ENCODE data around the gene NPTX1.

The NPTX1 gene

DNA sequence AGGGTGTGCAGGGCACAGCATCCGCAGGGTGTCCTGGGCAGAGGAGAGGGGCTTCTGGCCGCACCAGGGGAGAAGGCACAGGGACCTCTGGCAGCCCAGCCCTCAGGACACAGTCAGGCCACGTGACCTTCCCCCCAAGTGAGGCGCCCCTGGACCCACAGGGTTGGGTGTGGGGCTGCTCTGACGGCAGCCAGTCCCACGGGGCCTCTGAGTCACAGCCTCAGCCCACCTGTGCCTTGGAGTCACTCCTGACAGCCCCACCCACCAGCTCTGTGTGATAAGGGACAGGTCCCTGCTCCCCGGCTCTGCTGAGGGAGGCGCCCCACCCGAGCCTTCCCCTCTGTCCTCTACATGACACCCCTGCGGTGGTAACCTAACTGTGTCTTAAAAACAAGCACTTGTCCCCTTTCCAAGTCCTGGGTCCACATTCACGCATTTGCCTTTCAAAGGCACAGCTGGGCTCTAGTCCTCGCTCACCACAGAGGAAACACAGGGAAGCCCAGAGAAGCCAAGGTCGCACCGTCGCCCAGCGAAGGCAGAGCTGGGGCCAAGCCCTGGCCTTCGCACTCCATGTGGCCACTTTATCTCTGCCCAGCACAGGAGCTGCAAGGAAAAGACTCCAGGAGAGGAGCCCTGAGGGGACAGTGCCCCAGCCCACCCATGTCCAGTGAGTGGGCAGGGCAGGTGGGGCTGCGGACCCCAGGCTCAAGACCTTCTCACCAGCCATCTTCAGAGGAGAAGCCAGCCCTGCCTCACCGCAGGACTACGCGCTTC, 5.1 kb upstream of the NPTX1 start:
- no peak for DNase-seq (ENCODE audit: low read depth in 2 of 2, low spot score in 1 of 2)

DNA sequence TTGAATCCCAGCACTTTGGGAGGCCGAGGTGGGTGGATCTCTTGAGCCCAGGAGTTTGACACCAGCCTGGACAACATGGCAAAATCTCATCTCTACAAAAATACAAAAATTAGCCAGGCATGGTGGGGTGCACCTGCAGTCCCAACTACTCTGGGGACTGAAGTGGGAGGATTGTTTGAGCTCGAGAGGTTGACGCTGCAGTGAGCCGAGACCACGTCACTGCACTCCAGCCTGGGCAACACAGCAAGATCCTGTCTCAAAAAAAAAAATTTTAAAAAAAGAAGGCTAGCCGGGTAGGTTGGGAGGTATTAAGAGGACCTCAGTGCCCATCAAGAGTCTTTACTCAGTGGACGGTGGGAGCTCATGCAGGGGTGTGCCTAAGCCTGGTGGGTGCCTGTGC, 3.8 kb upstream of the NPTX1 start:
- DNase-seq (ENCODE audit: low read depth in 2 of 2, low spot score in 1 of 2), result no peak

GRCh38 chr17:80479246-80479566, 2.8 kb upstream of the NPTX1 start:
- DNase-seq (ENCODE audit: low read depth in 2 of 2, low spot score in 1 of 2), result no peak

DNA sequence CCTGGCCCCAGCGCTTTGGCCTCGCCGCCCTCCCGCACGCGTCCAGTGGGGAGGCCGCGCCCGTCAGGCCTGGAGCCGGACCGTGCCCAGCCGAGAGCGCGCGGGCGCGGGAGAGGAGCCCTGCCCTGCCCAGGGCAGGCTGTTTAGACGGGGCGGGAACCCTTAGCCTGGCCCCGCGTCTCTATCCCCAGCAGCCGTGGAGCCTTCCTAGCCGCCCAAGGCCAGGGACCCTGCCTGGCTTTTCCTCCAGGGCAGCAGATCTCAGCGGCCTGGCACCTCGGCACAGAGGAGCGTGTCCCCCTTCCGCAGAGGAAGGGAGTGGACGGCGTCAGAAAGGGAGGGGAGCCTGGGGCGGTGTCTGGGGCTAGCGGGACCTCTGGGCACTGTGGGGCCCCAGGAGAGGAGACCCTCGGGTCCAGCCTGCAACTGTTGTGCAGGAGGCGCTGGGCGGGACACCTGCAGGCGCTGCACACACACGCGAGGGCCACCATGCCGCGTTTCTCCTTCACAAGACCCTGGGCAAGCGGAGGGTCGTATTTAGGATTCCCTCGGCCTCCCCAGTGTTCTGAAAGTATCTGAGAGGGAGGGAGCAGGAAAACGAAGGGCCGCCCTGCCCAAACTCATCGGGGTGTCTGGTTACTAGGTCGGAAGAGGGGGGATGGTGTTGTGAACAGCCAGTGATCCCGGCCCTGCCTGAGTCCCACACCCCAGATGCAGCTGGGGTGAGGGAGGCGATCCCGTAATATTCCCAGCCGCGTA, 2.3 kb upstream of the NPTX1 start:
- DNase-seq (ENCODE audit: low read depth in 2 of 2, low spot score in 1 of 2), result no peak

DNA sequence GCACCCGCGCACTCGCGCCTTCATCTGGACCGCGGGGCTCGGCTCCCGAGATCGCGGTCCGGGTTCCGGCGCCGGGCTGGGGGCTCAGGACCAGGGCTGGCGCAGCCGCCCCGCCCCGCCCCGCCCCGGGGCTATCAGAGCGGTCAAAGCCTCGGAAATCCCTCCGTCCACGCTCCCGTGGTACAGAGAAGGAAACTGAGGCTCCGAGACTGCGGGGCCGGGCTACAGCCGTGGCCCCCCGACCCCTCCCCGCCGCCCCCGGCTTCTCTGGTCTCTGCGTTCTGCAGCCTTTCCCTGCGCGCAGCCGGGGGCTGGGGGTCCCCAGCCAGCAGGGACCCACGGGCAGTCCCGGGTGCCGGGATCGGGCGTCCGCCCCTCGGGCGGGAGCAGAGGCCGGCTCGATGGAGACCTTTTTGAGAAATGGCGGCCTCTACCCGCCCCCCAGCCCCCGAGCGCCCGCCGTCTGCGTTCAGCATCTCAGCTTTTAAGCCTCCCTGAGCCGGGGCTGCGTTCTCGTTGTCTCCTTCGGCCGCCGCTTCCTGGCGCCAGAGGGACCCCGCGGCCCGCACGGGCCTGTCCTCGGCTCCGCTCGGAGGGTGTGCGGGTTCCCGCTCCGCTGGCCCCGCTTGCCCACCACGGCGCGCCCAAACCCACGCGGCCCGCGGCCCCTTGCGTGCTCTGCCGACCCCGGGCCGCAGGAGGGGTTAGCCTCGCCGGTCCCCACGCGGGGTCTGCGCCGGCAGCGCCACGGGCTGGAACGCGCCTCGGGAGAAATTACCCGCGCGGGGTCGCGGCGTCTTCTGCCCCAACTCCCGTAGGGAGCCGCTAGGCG, 1.5 kb upstream of the NPTX1 start:
- DNase-seq (ENCODE audit: low read depth in 2 of 2, low spot score in 1 of 2), result no peak

- DNase-seq (ENCODE audit: low read depth in 2 of 2, low spot score in 1 of 2), result no peak
Observed at GRCh38 chr17:80476877-80477646, 655 bp upstream of the NPTX1 start.

DNA sequence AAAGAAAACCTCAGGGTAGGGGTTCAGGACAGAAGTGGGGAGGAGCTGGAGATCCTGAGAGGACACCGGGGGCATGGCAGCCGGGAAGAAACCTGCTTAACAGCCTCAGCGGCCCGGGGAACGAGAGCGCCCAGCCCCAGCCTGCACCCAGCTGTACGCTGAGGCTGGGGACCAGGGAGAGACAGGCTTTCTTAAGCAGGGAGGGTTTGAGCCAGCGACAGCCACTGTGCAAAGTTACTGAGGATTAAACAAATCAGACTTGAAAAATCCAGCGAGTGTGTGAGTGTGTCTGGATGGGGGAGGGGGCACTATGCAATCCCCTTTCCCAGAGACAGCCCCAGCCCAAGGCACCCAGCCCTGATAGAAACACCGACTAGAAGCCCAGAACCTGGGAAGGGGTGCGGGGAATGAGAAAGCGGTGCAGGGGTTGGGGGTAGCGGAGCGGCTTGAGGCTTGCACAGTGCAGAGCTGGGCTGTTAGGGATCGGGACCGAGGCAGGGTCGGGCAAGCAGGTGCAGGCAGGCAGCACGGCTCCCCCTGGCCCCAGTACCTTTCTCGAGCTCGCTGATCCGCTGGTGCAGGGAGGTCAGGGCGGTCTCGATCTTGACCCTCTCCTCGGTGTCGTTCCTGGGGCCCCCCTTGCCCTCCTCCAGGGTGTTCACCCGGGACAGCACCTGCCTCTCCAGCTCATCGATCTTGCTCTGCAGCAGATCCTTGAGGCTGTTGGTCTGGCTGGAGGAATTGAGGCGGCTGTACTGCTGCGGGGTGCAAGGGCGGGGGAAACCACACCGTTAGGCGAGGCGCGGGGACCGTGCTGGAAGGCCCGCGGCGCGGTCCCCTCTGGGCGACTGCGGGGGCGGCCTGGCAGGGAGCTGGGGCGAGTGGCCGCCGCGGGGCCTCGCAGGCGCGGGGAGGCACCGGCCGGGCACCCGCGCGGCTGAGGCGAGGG, 1.2 kb downstream of the NPTX1 start:
- DNase-seq (ENCODE audit: low read depth in 2 of 2, low spot score in 1 of 2), result no peak

- DNase-seq (ENCODE audit: low read depth in 2 of 2, low spot score in 1 of 2), result no peak
Observed at GRCh38 chr17:80474231-80474960, 2.0 kb downstream of the NPTX1 start.

GRCh38 chr17:80473701-80474100, 2.7 kb downstream of the NPTX1 start:
- DNase-seq (ENCODE audit: low read depth in 2 of 2, low spot score in 1 of 2), result no peak

DNA sequence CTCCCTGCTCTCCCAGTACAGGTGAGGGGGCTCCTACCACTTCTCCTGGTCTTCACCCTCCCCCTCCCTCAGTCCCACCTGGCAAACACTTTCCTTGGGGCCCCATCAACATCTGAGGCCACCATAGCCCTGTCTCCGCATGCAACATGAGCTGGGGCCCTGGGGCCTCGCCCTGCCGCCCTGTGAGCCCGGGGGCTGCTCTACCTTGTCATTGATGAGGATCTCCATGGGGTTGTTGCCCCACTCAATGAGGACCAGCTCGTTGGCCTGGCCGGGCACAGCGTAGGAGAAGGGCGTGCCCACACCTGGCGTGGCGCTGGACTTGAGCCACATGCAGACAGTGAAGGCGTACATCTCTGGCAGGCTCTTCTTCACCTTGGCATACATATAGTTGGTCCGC, 3.4 kb downstream of the NPTX1 start:
- no peak for DNase-seq (ENCODE audit: low read depth in 2 of 2, low spot score in 1 of 2)

DNA sequence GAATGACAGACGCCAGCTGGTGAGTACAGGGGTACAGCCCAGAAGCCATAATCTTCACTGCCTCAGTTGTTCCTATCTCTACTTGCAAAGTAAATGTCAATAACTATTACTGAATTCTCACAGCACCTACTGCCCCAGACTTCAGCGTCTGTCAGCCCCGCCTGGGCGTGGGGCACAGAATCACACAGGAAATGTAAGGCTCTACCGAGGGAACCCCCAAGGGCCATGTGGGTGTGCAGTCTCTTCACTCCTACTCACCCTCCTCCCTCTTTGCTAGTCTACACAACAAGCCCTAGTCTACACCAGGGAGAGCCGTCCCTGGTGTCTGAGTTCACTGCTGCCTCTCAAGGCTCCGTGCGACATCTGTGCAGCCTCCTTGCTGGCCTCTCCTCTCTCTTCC, 4.5 kb downstream of the NPTX1 start:
- DNase-seq (ENCODE audit: low read depth in 2 of 2, low spot score in 1 of 2), result peak in 1 of 2 donors; percentile 17

DNA sequence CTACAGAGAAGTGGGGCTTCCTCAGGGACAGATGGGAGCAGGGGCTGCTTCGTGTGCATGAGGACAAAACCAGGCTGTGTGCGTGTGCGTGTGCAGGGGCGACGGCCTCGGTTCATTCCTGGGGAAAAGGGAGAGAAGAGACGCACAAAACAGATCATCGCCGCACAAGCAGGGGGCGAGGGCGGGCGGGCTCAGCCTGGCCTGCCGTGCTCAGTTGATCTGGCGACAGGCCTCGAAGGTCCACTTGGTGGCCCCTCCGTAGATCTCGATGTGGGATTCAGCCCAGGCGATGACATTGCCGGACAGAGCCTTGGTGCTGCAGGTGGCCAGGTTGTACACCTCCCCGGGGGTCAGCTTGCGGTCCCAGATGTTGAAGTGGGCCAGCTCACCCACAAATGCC, 5.8 kb downstream of the NPTX1 start:
- DNase-seq (ENCODE audit: low read depth in 2 of 2, low spot score in 1 of 2), result no peak

GRCh38 chr17:80469667-80470066, 6.7 kb downstream of the NPTX1 start:
- DNase-seq (ENCODE audit: low read depth in 2 of 2, low spot score in 1 of 2), result no peak

- DNase-seq (ENCODE audit: low read depth in 2 of 2, low spot score in 1 of 2), result no peak
Observed at GRCh38 chr17:80468781-80469493, 7.5 kb downstream of the NPTX1 start.

- DNase-seq (ENCODE audit: low read depth in 2 of 2, low spot score in 1 of 2), result no peak
Observed at GRCh38 chr17:80468242-80468641, 8.2 kb downstream of the NPTX1 start.

GRCh38 chr17:80466188-80466705, 10.2 kb downstream of the NPTX1 start:
- DNase-seq (ENCODE audit: low read depth in 2 of 2, low spot score in 1 of 2), result no peak

- DNase-seq (ENCODE audit: low read depth in 2 of 2, low spot score in 1 of 2), result no peak
Observed at GRCh38 chr17:80465327-80465974, 11.0 kb downstream of the NPTX1 start.

GRCh38 chr17:80464486-80464885, 11.9 kb downstream of the NPTX1 start:
- DNase-seq (ENCODE audit: low read depth in 2 of 2, low spot score in 1 of 2), result no peak
